ENCODE results near the gene DENND4C.
"Not testable (repeated sequence)": the region's sequence is repeated elsewhere in the genome, so short reads cannot be mapped to it uniquely, and the experiment has no call there.

Gene DENND4C

GRCh38 chr9:19230355-19231125, at the start of gene DENND4C:
Gene DENND4C (plus strand): TSS chr9:19230693. CDS start chr9:19276175, 45,482 bp downstream.
- Histone ChIP-seq H3K4me3 (peak within 1 kb of the TSS; percentile 95), H3K4me1 (peaks cover 17% of the 10 kb centered on the region), H3K9me3 (no peaks in the 10 kb centered on the region), H3K27me3 (ENCODE audit: low read depth) (no peaks in the 10 kb centered on the region), H3K36me3 (replicated peaks) (no peaks in the 10 kb centered on the region; the same call in 1 of the 2 replicates)
- in situ Hi-C loops (cut with MboI; ENCODE audit: low sequenced_read_pairs), result no loop called here
- peak; percentile 87 to 91 for DNase-seq (ENCODE audit: low spot score in 2 of 2)

GRCh38 chr9:19180991-19181390, 49.5 kb upstream of the DENND4C start:
- no peaks in the 10 kb centered on the region for H3K27me3 ChIP-seq (ENCODE audit: low read depth)
- no peaks in the 10 kb centered on the region for H3K9me3 ChIP-seq
- no peak overlapping the region for H3K4me3 ChIP-seq
- H3K36me3 ChIP-seq (replicated peaks), result no peaks in the 10 kb centered on the region
- no peaks in the 10 kb centered on the region for H3K4me1 ChIP-seq
- in situ Hi-C loops (cut with MboI; ENCODE audit: low sequenced_read_pairs), result no loop called here
- no peak for DNase-seq (ENCODE audit: low spot score in 2 of 2)

GRCh38 chr9:19181561-19181960, 48.9 kb upstream of the DENND4C start:
- no peaks in the 10 kb centered on the region for H3K27me3 ChIP-seq (ENCODE audit: low read depth)
- no peak overlapping the region for H3K4me3 ChIP-seq
- H3K9me3 ChIP-seq, result no peaks in the 10 kb centered on the region
- no peak for DNase-seq (ENCODE audit: low spot score in 2 of 2)
- H3K36me3 ChIP-seq (replicated peaks), result no peaks in the 10 kb centered on the region
- H3K4me1 ChIP-seq, result no peaks in the 10 kb centered on the region
- in situ Hi-C loops (cut with MboI; ENCODE audit: low sequenced_read_pairs), result no loop called here

GRCh38 chr9:19184144-19184917, 46.2 kb upstream of the DENND4C start:
- no peak for DNase-seq (ENCODE audit: low spot score in 2 of 2)

DNA sequence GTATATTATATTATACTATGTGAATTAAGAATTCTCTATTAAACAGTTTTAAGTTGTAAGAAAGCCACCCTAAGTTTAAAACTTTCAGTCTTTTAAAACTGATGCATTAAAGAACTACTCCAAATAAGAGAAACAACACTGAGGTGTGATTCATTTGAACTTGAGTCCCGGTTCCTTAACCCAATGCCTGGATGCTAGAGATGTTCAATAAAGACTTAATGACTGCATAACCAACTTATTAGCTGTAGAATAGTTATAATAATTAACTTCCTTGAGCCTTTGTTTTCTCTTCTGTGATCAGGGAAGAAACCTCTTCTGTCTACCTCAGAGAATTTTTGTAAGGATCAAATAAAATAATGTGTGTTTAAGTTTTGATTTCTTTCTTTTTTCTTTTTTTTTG, 45.3 kb upstream of the DENND4C start:
- H3K27me3 ChIP-seq (ENCODE audit: low read depth), result no peaks in the 10 kb centered on the region
- in situ Hi-C loops (cut with MboI; ENCODE audit: low sequenced_read_pairs), result no loop called here
- H3K4me1 ChIP-seq, result peaks cover 6% of the 10 kb centered on the region
- H3K9me3 ChIP-seq, result no peaks in the 10 kb centered on the region
- DNase-seq (ENCODE audit: low spot score in 2 of 2), result no peak
- H3K36me3 ChIP-seq (replicated peaks), result no peaks in the 10 kb centered on the region
- no peak overlapping the region for H3K4me3 ChIP-seq

More at GRCh38 chr9:19184144-19184917, 46.2 kb upstream of the DENND4C start:
- Histone ChIP-seq H3K4me1 (peaks cover 6% of the 10 kb centered on the region), H3K4me3 (no peak overlapping the region), H3K9me3 (no peaks in the 10 kb centered on the region), H3K36me3 (replicated peaks) (no peaks in the 10 kb centered on the region), H3K27me3 (ENCODE audit: low read depth) (no peaks in the 10 kb centered on the region)
- in situ Hi-C loops (cut with MboI; ENCODE audit: low sequenced_read_pairs), result no loop called here

DNA sequence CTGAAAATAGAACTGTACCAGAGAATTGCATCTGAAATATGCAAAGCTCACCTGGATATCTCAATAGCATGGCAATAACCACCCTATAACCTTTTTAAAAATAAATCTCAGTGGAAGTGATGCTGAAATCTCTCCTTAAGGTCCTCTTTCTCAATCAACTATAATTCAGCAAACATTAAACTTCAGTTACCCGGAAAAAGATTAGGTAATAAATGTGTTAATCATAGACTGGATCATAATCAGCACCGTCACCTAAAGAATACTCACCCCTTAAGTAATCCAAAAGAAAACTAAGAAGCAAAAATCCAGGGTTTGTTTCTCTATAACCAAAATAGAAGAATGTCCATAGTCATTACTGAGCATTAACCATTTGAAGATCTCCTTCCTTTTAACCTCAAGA, 44.3 kb upstream of the DENND4C start:
- Histone ChIP-seq H3K36me3 (replicated peaks) (no peaks in the 10 kb centered on the region), H3K9me3 (no peaks in the 10 kb centered on the region), H3K27me3 (ENCODE audit: low read depth) (no peaks in the 10 kb centered on the region), H3K4me1 (peaks cover 6% of the 10 kb centered on the region), H3K4me3 (no peak overlapping the region)
- in situ Hi-C loops (cut with MboI; ENCODE audit: low sequenced_read_pairs), result no loop called here
- DNase-seq (ENCODE audit: low spot score in 2 of 2), result no peak

GRCh38 chr9:19188771-19189170, 41.7 kb upstream of the DENND4C start:
- H3K4me1 ChIP-seq, result peaks cover 6% of the 10 kb centered on the region
- no peak overlapping the region for H3K4me3 ChIP-seq
- no peaks in the 10 kb centered on the region for H3K9me3 ChIP-seq
- DNase-seq (ENCODE audit: low spot score in 2 of 2), result peak in 1 of 2 experiments; percentile 24
- H3K36me3 ChIP-seq (replicated peaks), result no peaks in the 10 kb centered on the region
- H3K27me3 ChIP-seq (ENCODE audit: low read depth), result no peaks in the 10 kb centered on the region
- in situ Hi-C loops (cut with MboI; ENCODE audit: low sequenced_read_pairs), result no loop called here

DNA sequence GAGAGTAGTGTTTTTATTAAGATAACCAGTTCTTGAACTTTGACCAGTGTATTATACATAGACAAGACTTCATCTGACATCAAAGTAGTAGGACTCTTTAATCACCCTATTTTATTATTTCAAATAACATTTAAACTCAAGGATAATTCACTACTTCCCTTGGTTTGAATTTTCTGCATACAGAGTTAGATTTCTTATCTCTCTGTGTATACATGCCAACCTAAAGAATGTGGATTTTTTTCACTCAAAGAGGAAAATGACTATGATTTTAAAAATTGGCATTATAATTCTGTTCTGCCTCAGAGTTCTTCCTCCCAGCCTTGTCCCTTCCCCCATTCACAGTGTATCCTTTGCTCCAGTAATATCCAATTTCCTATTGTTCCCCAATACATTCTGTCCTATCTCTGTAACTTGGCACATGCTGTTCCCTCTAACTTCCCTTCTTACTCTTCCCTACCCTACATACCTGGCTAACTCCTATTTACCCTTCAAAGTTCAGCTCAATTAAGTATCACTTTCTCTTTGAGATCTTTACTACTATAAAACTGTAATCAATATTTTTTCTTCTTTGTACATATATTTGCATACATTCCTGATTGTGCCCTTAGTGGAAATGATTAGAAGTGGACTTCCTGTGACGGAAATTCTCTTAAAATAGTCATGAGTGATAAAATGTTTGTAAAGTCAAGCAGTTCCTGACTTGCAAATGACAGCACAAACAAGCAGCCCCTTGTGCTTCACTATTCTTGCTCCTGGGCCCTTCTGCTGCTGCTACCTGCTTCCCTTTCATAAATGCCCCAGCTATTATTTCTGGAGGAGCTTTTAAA, 38.1 kb upstream of the DENND4C start:
- in situ Hi-C loops (cut with MboI; ENCODE audit: low sequenced_read_pairs), result no loop called here
- DNase-seq (ENCODE audit: low spot score in 2 of 2), result no peak
- no peaks in the 10 kb centered on the region for H3K36me3 ChIP-seq (replicated peaks)

GRCh38 chr9:19193029-19193324, 37.5 kb upstream of the DENND4C start:
- DNase-seq (ENCODE audit: low spot score in 2 of 2), result no peak
- Histone ChIP-seq H3K4me1 (peaks cover 6% of the 10 kb centered on the region), H3K27me3 (ENCODE audit: low read depth) (no peaks in the 10 kb centered on the region), H3K36me3 (replicated peaks) (no peaks in the 10 kb centered on the region), H3K9me3 (no peaks in the 10 kb centered on the region), H3K4me3 (no peak overlapping the region)
- in situ Hi-C loops (cut with MboI; ENCODE audit: low sequenced_read_pairs), result no loop called here

More for the DNA sequence above, 38.1 kb upstream of the DENND4C start:
- H3K4me3 ChIP-seq, result no peak overlapping the region
- no peaks in the 10 kb centered on the region for H3K27me3 ChIP-seq (ENCODE audit: low read depth)
- H3K9me3 ChIP-seq, result no peaks in the 10 kb centered on the region
- H3K4me1 ChIP-seq, result peaks cover 6% of the 10 kb centered on the region

DNA sequence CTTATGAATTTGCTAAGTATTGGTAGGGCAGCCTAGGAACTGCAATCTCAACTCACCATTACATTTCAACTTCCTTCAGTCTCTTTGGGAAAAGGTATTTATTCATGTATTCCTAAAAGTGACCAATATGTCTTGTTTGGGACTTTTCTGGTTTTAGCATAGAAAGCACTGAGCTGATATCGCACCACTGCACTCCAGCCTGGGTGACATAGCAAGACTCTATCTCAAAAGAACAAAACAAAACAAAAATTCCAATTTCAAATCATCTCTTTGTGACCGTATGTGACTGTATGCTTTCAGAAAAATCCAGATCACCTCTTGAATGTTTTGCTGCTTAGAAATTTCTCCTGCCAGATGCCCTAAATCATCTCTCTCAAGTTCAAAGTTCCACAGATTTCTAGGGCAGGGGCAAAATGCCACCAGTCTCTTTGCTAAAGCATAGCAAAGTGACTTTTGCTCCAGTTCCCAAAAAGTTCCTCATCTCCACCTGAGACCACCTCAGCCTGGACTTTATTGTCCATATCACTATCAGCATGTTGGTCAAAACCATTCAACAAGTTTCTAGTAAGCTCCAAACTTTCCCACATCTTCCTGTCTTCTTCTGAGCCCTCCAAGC, 37.0 kb upstream of the DENND4C start:
- H3K27me3 ChIP-seq (ENCODE audit: low read depth); DNase-seq (ENCODE audit: low spot score in 2 of 2); H3K4me1 ChIP-seq; H3K36me3 ChIP-seq (replicated peaks); H3K4me3 ChIP-seq; in situ Hi-C loops (cut with MboI; ENCODE audit: low sequenced_read_pairs); H3K9me3 ChIP-seq: not testable (repeated sequence)

DNA sequence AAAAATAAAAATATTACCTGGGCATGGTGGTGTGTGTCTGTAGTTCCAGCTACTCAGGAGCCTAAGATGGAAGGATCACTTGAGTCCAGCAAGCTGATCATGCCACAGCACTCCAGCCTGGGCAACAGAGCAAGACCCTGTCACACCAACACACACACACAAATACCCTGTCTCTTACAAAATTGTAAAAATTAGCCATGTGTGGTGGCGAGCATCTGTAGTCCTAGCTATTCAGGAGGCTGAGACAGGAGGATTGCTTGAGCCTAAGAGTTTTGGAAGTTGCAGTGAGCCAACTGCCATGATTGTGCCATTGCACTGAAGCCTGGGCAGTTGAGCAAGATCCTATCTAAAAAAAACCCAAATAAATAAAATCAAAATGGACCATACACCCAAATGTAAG, 32.1 kb upstream of the DENND4C start:
- H3K4me1 ChIP-seq, result peaks cover 6% of the 10 kb centered on the region
- H3K27me3 ChIP-seq (ENCODE audit: low read depth), result no peaks in the 10 kb centered on the region
- no peak for DNase-seq (ENCODE audit: low spot score in 2 of 2)
- no peaks in the 10 kb centered on the region for H3K36me3 ChIP-seq (replicated peaks)
- H3K4me3 ChIP-seq, result no peak overlapping the region
- in situ Hi-C loops (cut with MboI; ENCODE audit: low sequenced_read_pairs), result no loop called here
- no peaks in the 10 kb centered on the region for H3K9me3 ChIP-seq

DNA sequence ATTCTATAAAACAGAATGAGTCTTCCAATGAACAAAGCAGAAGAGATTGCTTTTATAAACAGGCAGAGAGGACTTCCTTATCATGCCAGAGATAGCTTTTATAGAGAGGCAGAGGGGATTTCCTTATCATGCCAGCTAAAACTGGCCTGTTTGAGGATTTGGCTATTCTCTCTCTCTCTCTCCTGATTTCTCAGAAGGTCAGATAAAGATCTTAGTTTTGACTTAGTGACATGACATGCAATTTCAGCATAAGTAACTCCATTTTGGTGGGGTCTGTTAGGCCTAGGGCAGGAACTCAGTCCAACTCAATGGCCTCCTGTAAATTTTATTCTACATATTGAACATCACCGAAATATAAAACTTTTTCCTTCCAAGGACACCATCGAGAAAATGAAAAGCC, 31.5 kb upstream of the DENND4C start:
- in situ Hi-C loops (cut with MboI; ENCODE audit: low sequenced_read_pairs), result no loop called here
- DNase-seq (ENCODE audit: low spot score in 2 of 2), result no peak
- H3K4me3 ChIP-seq, result no peak overlapping the region
- no peaks in the 10 kb centered on the region for H3K36me3 ChIP-seq (replicated peaks)
- H3K9me3 ChIP-seq, result no peaks in the 10 kb centered on the region
- peaks cover 6% of the 10 kb centered on the region for H3K4me1 ChIP-seq
- H3K27me3 ChIP-seq (ENCODE audit: low read depth), result no peaks in the 10 kb centered on the region

DNA sequence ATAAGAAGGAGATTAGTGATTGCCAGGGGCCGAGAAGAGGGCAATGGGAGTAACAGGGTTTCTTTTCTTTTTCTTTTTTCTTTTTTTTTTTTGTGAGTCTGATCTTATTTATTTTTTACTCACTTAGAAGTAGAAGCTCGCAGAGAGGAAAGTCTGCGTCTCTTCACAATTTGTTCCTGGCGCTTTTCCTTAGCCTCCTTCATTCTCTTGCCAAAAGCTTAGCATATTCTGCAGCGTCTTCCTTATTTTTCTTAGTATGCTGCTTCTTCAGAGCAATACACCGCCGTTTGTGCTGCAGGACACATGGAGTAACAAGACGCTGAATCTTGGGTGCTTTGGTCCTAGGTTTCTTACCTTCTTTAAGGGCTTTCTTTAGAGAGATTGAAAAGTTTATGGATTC, 30.3 kb upstream of the DENND4C start:
- no peaks in the 10 kb centered on the region for H3K27me3 ChIP-seq (ENCODE audit: low read depth)
- H3K36me3 ChIP-seq (replicated peaks), result no peaks in the 10 kb centered on the region
- H3K4me1 ChIP-seq, result peaks cover 6% of the 10 kb centered on the region
- H3K4me3 ChIP-seq, result no peak overlapping the region
- in situ Hi-C loops (cut with MboI; ENCODE audit: low sequenced_read_pairs), result no loop called here
- no peak for DNase-seq (ENCODE audit: low spot score in 2 of 2)
- no peaks in the 10 kb centered on the region for H3K9me3 ChIP-seq

Measured in HAP-1 (cell line).